GM12878 (cell line): ENCODE measurements around the gene PRRG4. TPM values are rescaled to one million over a fixed set of nuclear protein-coding genes. Genes with fewer than 3 reads are reported as not detected.

Experiments
- CBFB ChIP-seq: IDR thresholded peaks from 2 replicates; pipeline ENCODE4 v1.6.1; 2016; ENCODE audit warnings: antibody characterized with exemption, low read depth
- DPF2 ChIP-seq: fragments of 450-650 bp; IDR thresholded peaks from 2 replicates; pipeline ENCODE4 v1.6.1; 2017; ENCODE audit warnings: mild to moderate bottlenecking
- GATAD2B ChIP-seq: fragments of 450-650 bp; conservative IDR thresholded peaks from 2 replicates; pipeline ENCODE4 v1.6.1; 2017; ENCODE audit warnings: low read depth, mild to moderate bottlenecking, moderate library complexity
- HDGF ChIP-seq: fragments of 450-650 bp; IDR thresholded peaks from 2 replicates; pipeline ENCODE4 v1.6.1; 2016; ENCODE audit warnings: antibody characterized with exemption
- IRF3 ChIP-seq: fragments of 450-650 bp; IDR thresholded peaks from 2 replicates; pipeline ENCODE4 v1.6.1; 2014; ENCODE audit warnings: mild to moderate bottlenecking
- IRF4 ChIP-seq: IDR thresholded peaks from 2 replicates; pipeline ENCODE4 v1.6.1; 2011; ENCODE audit warnings: low read depth, low read length
- NBN ChIP-seq: fragments of 450-650 bp; IDR thresholded peaks from 2 replicates; pipeline ENCODE4 v1.6.1; 2016
- RAD51 ChIP-seq: fragments of 450-650 bp; IDR thresholded peaks from 2 replicates; pipeline ENCODE4 v1.6.1; 2016; ENCODE audit warnings: moderate library complexity, mild to moderate bottlenecking, inconsistent platforms
- SRF ChIP-seq, 2 experiments: IDR thresholded peaks; 2 replicates each; pipeline ENCODE4 v1.6.1; 2011; ENCODE audit warnings: low read depth in 2 of 2, low read length in 2 of 2, mild to moderate bottlenecking in 1 of 2, moderate library complexity in 1 of 2
- STAT1 ChIP-seq: fragments of 450-650 bp; conservative IDR thresholded peaks from 2 replicates; pipeline ENCODE4 v1.6.1; 2014; ENCODE audit warnings: antibody characterized with exemption, mild to moderate bottlenecking
- USF1 ChIP-seq: IDR thresholded peaks from 2 replicates; pipeline ENCODE4 v1.6.1; 2011; ENCODE audit warnings: borderline replicate concordance, low read depth, mild to moderate bottlenecking, moderate library complexity, mixed read lengths, low read length; ENCODE audit not compliant: insufficient read depth; ENCODE audit errors: extremely low read length
- ZNF592 ChIP-seq: fragments of 450-650 bp; IDR thresholded peaks from 2 replicates; pipeline ENCODE4 v1.6.1; 2017; ENCODE audit warnings: mild to moderate bottlenecking, moderate library complexity
- polyA plus RNA-seq, 11 experiments: library from polyadenylated mRNA; depleted of rRNA in 4 of 11; unstranded in 6 of 11; stranded (reverse) in 5 of 11; fragments of >200 nt; fragmentation: Nextera tagmentation in 4 of 11; fragmentation: Illumina TruSeq in 1 of 11; extraction: Ambion mirVana in 4 of 11; extraction: Trizol in 1 of 11; gene quantifications; 1 replicate in 1 of 11; 2 replicates in 10 of 11; pipeline versions ENCODE4 v1.2.1 to v1.2.3, GENCODE V29; 2011 to 2016; ENCODE audit warnings: inconsistent platforms in 2 of 11, missing spikeins in 2 of 11, low read depth in 1 of 11
- total RNA-seq, 4 experiments: library from RNA; depleted of rRNA in 3 of 4; stranded (reverse); fragments of >200 nt in 3 of 4; fragmentation: Illumina TruSeq in 1 of 4; extraction: Trizol in 1 of 4; gene quantifications; 2 replicates each; pipeline versions ENCODE4 v1.2.1 to v1.2.3, GENCODE V29; 2013 to 2021

PRRG4 gene
- total and polyA plus RNA-seq, 10 of the 15 experiments (the other 5 are each of a cell fraction or from before 2014, with no cell fraction given) = 0.55 to 4.9 (median 1.9) TPM

GRCh38 chr11:32839308-32839707, 9.6 kb downstream of the PRRG4 start (continued):
- TF ChIP-seq ZNF592 = no peak
- TF ChIP-seq IRF3 = no peak
- no peak for TF ChIP-seq RAD51
- TF ChIP-seq DPF2 = no peak
- no peak for TF ChIP-seq SRF (IDR thresholded peaks at IDR 0.05; ENCODE audit: low read depth in 2 of 2, low read length in 2 of 2)
- TF ChIP-seq CBFB = no peak
- TF ChIP-seq NBN = no peak
- TF ChIP-seq HDGF = no peak
- TF ChIP-seq USF1 = no peak
- no peak for TF ChIP-seq GATAD2B
- TF ChIP-seq STAT1 = no peak
- no peak for TF ChIP-seq IRF4
